Activated effector memory CD4-positive, alpha-beta T cell treated with Interleukin-2 at 50 U/mL for 16 hours (primary cell): ENCODE measurements around the gene KLF12.

Experiments
- DNase-seq: peaks from one replicate; pipeline ENCODE4 v3.0.0-alpha.2; 2020

KLF12 gene

GRCh38 chr13:74134777-74135325 lies 647 bp upstream of the KLF12 start:
- peak; percentile 53 for DNase-seq

DNA sequence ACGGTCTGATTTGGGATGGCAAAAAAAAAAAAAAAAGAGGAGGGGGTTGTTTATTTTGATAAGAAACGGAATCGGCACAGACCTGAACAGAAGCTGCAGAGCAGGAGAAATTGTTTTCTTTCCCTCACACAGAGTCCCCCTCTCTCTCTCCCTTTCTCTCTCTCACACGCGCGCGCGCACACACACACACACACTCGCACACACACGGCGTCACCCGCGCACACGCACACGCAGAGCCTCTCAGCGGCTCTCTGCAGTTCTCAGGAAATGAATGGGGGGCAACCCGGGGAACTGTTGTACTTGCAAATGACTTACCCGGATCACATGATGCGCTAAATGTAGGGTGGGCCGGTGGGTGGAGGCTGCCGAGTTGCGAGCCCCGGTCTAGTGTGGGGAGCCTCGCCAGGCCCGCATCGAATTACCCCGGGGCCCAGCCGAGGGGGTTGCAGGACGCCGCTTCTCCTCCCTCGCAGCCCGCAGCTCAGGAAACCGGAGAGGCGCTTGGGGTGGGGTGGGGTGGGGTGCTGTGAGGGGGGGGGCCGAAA lies 475 bp downstream of the KLF12 start:
- DNase-seq = peak; percentile 81

GRCh38 chr13:74132776-74133656 lies 1.2 kb downstream of the KLF12 start:
- peak; percentile 33 for DNase-seq

DNA sequence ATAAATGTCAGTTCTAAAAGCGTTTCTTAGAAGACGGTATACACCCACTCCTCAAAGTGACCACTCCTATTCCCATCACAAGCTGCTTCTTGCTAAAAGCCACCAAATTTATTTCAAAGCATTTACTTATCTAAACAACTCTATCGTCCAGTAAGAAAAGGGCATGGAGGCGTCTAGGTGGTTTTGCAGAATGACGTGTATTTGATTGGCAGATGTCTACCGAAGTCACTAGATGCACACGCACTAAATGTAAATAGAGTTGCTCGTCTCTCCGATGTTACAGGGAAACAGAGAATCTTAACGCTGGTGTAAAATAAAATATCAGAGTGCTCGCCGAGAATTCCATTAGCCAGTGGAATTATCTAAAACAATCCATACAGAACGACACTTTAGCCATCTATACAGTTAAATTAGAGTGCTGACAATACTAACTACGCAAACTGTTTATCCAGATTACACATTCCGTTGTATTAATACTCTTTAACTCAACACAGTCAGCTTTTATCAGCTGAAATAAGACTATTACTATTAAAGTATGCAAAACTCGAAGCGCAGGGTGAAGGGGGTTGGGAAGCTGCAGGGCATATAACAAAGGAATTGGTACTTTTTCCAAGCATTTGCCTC lies 1.9 kb downstream of the KLF12 start:
- DNase-seq = no peak

DNA sequence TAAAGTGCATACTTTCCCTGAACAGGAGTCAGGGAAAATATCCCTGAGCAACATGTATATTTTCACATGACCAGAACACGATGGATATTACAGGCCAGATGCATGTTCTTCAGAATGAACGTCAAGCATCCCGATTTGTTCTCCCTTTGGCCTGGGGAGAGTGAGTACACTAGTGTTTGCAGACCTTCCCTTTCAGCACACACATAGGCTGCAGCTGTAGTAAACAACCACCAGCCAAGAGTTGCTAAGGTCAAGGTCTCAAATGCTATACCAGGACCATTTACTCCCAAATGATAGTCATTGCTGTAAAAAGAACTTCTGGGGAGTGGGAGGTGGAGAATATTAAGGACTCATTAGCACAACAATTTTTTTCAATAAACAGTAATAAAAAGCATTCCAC lies 3.0 kb downstream of the KLF12 start:
- DNase-seq = no peak

DNA sequence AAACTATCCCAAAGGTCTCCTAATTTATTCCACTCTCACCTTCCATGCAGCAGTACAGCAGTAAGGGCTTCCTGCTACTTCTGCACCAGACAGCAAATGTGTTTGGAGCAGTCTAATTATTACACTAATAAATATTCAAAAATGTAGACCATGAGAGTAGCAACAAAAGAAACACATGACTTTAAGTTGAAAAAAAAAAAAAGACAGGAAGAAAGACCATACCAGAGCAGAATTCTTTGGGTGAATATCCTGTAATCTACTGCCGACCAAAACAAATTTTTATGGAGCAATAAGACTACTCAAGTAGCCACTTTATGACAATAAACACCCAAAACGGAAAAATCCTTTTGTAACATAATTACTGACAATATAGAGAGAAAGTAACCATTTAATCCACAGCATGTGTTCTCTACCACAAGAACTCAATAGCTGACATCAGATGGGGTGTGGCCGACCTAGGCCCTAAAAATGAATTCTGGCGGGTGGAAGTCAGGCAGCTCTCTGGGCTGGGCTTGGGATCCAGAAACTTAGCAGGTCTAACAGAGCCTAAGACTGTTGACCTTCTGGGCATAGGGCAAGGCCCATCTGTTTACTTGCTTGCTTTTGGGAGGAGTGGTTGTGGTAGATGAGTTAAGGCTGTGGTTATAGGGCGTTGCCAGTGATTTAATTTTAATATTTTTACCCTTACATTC lies 4.6 kb downstream of the KLF12 start:
- peak; percentile 32 for DNase-seq

DNA sequence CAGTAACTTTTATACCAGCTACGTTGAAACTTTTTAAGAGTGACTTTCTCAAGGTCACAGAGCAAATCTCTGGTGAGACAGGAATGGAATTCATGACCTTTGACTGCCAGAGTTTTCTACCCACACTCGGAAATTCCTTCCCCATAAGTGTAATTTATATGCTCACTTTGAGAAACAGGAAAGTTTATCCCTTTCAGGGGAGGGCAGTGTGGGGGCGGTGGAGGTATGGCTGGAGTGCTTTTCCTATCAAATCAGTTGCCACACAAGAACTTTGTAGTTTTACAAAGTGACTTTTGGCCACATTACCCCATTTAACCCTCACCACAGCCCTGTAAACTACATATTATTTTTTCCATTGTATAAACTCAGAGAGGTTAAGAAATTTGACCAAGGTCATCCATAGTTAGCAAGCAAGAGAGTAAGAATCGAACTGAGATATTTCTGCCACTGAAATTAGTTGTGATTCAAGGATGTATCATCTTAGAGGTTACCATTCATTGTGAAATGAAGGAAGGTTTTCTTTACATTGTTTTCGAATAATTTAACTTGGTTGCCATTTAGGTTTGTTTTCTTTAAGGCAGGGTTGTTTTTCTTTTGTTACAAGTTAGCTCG lies 5.9 kb downstream of the KLF12 start:
- no peak for DNase-seq

DNA sequence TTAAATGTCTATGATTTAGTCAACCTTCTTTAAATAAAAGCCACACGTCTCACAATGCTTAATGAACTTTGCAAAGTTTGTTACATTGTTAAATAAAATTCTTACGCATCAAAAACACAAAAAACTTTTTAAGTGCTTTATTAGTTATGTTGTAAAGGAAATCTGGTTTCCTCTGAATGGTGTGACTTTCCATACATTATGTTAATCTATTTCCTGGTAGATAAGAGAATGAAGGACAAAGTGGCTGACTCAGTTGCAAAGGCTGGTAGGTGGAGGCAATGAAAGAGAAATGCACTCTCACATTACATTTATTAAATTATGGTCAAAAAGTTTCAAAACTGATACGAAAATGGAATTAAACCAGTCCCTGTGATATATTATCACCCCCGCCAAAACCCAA lies 15.9 kb downstream of the KLF12 start:
- DNase-seq = no peak

DNA sequence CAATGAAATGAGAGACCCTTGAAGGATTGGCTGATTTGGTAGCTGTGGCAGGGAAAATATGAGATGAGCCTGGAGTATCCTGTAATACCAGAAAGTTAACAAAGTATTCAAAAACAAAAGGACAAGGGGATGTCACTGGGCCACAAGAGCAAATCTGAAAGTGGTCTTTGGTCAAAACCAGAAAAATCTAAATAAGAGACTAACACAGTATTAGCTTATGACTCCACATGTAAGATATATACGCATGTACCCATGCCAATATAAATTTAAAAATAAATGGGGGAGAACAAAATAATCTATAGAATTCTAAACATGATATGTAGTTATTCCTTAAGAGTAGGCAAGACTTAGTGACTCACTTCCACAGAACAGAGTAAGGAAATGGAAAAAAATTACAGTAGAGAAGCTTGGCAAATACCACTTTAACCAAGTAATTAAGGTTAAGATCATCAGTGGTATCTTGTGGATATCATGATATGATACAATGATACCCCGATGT lies 16.9 kb downstream of the KLF12 start:
- DNase-seq = no peak

DNA sequence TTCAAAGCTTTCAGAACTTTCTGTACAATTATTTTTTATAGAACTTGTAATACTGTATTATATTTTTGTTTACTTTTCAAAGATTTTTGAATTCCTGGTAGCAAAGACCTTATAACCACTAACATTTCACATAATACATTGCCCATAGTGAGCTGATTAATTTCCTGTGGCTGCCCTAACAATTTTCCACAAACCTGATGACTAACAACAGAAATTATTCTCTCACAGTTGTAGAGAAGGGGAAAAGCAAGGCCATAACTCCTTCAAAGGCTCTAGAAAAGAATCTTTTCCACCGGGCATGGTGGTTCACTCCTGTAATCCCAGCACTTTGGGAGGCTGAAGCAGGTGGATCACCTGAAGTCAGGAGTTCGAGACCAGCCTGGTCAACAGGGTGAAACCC lies 19.1 kb downstream of the KLF12 start:
- DNase-seq = no peak

- DNase-seq = no peak
These were observed 19.6 kb downstream of the KLF12 start for GRCh38 chr13:74114641-74115040.

GRCh38 chr13:74114202-74114601 lies 20.0 kb downstream of the KLF12 start:
- DNase-seq = no peak

- DNase-seq = no peak
These were observed 22.0 kb downstream of the KLF12 start for GRCh38 chr13:74111901-74112824.

GRCh38 chr13:74111399-74111798 lies 22.8 kb downstream of the KLF12 start:
- no peak for DNase-seq

- no peak for DNase-seq
These were observed 24.2 kb downstream of the KLF12 start for GRCh38 chr13:74110053-74110452.

GRCh38 chr13:74107598-74107997 lies 26.6 kb downstream of the KLF12 start:
- no peak for DNase-seq

GRCh38 chr13:74105871-74106270 lies 28.3 kb downstream of the KLF12 start:
- DNase-seq = no peak

DNA sequence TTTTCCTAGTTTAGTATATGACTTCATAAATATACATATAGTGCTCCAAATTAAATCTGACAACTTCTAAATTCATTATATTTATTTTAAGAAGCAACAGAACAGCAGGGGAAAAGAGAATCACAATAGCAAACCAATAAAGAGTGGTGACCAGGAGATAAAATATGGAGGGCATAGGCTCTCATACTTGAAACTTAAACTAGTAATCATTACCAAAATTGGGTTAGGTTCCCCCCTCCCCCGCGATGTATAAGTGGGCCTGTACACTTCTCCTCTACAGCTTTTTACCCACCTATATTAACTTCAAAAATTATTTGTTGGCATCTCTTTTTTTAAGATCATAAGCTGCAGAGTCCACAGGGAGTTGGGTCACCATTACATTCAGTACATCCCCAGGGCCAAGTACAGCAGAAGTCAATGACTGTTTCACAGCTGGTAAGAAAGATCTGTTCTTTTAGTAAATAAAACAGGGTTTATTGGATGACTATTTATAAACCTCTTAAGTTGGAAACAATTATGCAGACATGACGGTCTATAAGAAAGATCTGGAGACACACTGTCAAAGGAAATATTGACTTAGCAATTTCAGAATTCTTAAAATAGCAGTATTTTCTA lies 29.4 kb downstream of the KLF12 start:
- no peak for DNase-seq

- DNase-seq = no peak
These were observed 30.1 kb downstream of the KLF12 start for GRCh38 chr13:74103970-74104555.

DNA sequence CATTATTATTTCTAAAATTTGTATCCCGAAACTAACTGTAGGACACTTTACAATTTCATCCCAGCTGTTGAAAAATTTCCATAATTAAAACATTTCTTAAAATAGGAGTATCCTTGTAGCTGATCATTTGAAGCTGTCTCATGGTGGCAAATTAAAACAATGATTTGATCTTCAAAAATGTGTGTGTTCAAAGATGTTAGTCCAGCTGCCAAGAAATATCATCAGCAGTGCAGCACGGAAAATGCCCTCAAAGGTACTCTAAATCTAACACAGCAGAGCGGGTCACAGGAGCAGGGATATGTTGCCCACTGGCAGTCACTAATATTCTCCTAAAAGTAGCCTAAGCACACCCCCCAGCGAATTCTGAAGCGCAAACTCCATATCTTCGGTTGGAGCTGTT lies 31.0 kb downstream of the KLF12 start:
- DNase-seq = no peak

GRCh38 chr13:74102691-74103090 lies 31.5 kb downstream of the KLF12 start:
- no peak for DNase-seq
